IgD-negative memory B cell (primary cell): Measurements from ENCODE around the gene ZNF276. TPM values are rescaled to one million over a fixed set of nuclear protein-coding genes. Genes with fewer than 3 reads are reported as not detected.
"Not testable (repeated sequence)": the region's sequence is repeated elsewhere in the genome, so short reads cannot be mapped to it uniquely, and the experiment has no call there.

Experiments
- H3K27ac Mint-ChIP-seq, 3 donors: one replicate each; pipeline ENCODE4 v1.8.0; 2020 to 2022; ENCODE audit warnings: mild to moderate bottlenecking in 3 of 3, mixed read lengths in 3 of 3, moderate library complexity in 1 of 3
- H3K27me3 Mint-ChIP-seq: one replicate; pipeline ENCODE4 v1.8.0; 2021; ENCODE audit warnings: mixed read lengths
- H3K36me3 Mint-ChIP-seq: one replicate; pipeline ENCODE4 v1.8.0; 2020; ENCODE audit warnings: mild to moderate bottlenecking, mixed read lengths
- H3K4me1 Mint-ChIP-seq, 3 donors: one replicate each; pipeline ENCODE4 v1.8.0; 2020 to 2022; ENCODE audit warnings: mixed read lengths in 3 of 3, mild to moderate bottlenecking in 1 of 3
- H3K4me3 Mint-ChIP-seq, 4 donors: one replicate each; pipeline ENCODE4 v1.8.0; 2020 to 2022; ENCODE audit warnings: mild to moderate bottlenecking in 4 of 4, mixed read lengths in 4 of 4, moderate library complexity in 3 of 4
- H3K9me3 Mint-ChIP-seq, 3 donors: one replicate each; pipeline ENCODE4 v1.8.0; 2020 to 2021; ENCODE audit warnings: mixed read lengths in 3 of 3, mild to moderate bottlenecking in 1 of 3
- polyA plus RNA-seq: library from polyadenylated mRNA; unstranded; fragments of 300-500 nt; fragmentation: Illumina TruSeq; gene quantifications from one replicate; pipeline ENCODE4 v1.2.3, GENCODE V29; 2021

Gene ZNF276
- polyA plus RNA-seq, 1 donor from 2014 or later: 24.6 TPM

DNA sequence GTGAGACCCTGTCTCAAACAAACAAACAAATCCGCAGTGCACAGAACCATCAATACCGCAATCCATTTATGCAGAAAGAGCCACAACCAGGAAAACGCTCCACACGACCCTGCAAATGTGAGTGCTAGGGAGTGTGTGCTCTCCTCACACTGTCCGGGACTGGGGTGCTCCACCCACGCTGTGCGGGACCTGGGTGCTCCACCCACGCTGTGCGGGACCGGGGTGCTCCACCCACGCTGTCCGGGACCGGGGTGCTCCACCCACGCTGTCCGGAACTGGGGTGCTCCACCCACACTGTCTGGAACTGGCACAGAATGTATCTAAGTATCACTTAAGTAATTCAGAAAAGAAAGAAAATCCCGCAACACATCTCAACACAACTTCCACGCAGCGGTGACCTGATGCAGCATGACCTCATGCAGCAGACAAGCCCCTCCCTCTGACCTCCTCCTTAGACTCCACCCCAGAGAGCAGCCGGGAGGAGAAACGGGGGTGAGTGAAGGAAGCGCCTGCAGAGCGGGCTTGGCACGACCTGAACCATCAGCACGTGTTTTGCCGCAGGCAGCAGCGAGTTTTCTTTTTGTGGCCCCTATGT, 38.5 kb downstream of the ZNF276 start:
- Mint-ChIP-seq H3K4me3 (peak overlapping the region in 3 of 4 donors; percentile 42 to 72 (median 63)), H3K27ac (peak overlapping the region; percentile 63 to 96 (median 93)), H3K4me1 (peaks cover 18 to 36% (median 34%) of the 10 kb centered on the region in 3 donors), H3K27me3 (no peaks in the 10 kb centered on the region), H3K9me3 (no peaks in the 10 kb centered on the region), H3K36me3 (peaks cover 2% of the 10 kb centered on the region)

DNA sequence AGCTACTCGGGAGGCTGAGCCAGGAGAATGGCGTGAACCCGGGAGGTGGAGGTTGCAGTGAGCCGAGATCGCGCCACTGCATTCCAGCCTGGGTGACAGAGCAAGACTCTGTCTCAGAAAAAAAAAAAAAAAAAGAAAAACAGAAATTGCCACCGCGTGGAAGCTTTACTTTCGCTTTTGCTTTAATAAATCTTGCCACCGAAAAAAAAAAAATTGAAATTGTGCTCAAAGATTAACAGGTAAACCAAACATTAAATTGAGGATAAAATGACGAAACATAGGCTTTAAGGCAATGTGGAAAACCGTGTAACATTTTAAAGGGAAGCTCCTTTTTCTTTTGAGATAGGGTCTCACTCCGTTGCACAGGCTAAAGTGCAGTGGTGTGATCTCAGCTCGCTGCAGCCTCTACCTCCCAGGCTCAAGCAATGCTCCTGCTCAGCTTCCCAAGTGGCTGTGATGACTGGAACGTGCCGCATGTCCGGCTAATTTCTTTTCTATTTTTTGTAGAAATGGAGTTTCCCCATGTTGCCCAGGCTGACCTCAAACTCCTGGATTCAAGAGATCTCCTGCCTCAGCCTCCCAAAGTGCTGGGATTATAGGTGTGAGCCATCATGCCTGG, 40.1 kb downstream of the ZNF276 start:
- peaks cover 2% of the 10 kb centered on the region for H3K36me3 Mint-ChIP-seq
- no peaks in the 10 kb centered on the region for H3K9me3 Mint-ChIP-seq
- H3K27me3 Mint-ChIP-seq: no peaks in the 10 kb centered on the region
- H3K4me3 Mint-ChIP-seq: peak overlapping the region; percentile 87 to 93 (median 91)
- H3K4me1 Mint-ChIP-seq: peaks cover 22 to 44% (median 37%) of the 10 kb centered on the region in 3 donors
- H3K27ac Mint-ChIP-seq: peak overlapping the region; percentile 93 to 96 (median 95)

DNA sequence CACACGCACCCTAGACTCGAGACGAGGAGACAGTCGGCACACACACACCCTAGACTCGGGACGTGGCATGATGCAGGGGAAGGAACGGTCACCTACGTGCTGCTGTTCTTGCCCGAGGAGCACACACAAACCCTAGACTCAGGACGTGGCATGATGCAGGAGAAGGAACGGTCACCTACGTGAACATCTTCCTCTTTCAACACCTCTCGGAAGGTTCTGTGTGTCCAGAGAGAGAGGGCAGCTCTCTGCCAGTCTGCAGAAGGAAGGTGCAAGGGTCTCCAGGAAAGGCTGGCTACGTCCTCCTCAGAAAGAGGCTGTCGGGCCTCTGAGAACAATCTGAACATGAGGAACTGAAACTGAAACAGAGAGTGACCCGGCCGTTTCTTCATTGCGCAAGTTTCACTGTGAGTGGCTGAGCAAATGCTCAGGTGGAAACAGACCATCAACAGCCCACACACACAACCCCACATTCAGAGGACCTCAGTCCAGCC, 43.4 kb downstream of the ZNF276 start:
- Mint-ChIP-seq H3K4me1 (peaks cover 22 to 39% (median 37%) of the 10 kb centered on the region in 3 donors), H3K4me3 (peak overlapping the region; percentile 95 to 97 (median 96))

DNA sequence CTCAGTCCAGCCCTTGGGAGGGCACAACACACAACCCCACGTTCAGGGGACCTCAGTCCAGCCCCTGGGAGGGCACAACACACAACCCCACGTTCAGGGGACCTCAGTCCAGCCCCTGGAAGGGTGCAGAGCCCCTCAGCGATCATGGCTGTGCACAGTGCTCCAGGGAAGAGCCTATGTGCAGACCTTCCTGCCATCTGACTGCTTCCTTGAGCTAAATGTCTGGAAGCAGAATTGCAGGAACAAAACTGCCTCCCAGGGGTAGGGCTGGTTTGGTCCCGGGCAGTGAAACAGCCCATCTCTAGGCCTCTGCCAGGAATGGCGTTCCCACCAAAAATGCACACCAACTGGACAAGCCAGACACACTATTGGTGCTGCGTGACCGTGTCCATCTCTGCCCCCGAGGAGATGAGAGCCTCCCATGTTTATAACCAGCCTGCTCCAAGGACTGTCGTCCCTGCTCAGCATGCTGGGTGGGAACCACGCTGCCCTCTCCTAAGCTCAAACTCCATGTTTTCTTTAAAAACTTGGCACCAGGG, 44.0 kb downstream of the ZNF276 start:
- Mint-ChIP-seq H3K27me3 (no peaks in the 10 kb centered on the region), H3K27ac (peak overlapping the region; percentile 97 to 98 (median 97)), H3K9me3 (no peaks in the 10 kb centered on the region), H3K36me3 (peaks cover 2% of the 10 kb centered on the region), H3K4me1 (peaks cover 22 to 36% (median 35%) of the 10 kb centered on the region in 3 donors), H3K4me3 (peak overlapping the region; percentile 95 to 97 (median 96))

More for the DNA sequence above, 43.4 kb downstream of the ZNF276 start:
- H3K27me3 Mint-ChIP-seq: no peaks in the 10 kb centered on the region
- peak overlapping the region; percentile 97 to 98 (median 97) for H3K27ac Mint-ChIP-seq
- peaks cover 2% of the 10 kb centered on the region for H3K36me3 Mint-ChIP-seq
- H3K9me3 Mint-ChIP-seq: no peaks in the 10 kb centered on the region

DNA sequence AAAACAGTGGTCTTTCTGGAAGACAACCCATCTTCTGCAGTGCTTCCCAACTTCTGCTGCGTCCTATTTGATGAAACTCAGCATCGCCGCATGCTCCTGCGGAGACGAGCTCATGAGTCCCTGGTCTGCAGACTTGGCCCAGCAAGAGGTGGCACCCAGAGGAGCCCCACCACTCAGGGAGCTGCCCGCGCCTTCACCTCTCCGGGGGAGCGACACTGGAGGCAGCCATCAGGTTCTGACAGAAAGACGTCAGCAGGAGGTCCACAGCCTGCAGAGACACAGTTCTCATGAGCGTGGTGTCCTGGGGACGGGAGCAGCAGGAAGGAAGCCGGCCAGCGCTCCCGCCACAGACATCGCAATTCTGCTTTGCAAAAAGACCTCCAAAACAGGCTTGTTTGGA, 49.0 kb downstream of the ZNF276 start:
- Mint-ChIP-seq H3K27ac (no peak overlapping the region), H3K9me3 (no peaks in the 10 kb centered on the region), H3K4me3 (no peak overlapping the region), H3K27me3 (no peaks in the 10 kb centered on the region), H3K36me3 (no peaks in the 10 kb centered on the region), H3K4me1 (peaks cover 0 to 4% (median 3%) of the 10 kb centered on the region in 3 donors)

DNA sequence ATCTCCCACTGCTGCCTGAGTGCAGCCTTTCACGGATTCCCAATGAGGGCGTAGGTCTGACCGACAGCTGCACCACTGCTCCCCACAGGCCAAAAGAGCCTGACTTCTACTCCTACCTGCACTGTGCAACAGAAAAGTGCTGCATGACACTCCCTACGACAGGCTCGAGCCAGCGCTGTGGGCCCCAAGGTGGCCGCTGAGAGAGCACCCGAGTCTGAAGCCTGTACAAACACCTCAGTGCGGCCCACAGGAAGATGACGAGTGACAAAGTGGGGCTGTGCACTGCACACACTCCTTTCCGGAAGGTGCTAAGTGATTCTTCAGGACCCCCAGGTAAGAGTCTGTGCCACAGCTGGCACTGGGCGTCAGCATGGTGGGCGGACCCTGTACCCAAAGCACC, 53.9 kb downstream of the ZNF276 start:
- no peaks in the 10 kb centered on the region for H3K27me3 Mint-ChIP-seq
- no peaks in the 10 kb centered on the region for H3K9me3 Mint-ChIP-seq
- no peaks in the 10 kb centered on the region for H3K4me1 Mint-ChIP-seq
- H3K4me3 Mint-ChIP-seq: no peak overlapping the region
- H3K36me3 Mint-ChIP-seq: peaks cover 2% of the 10 kb centered on the region
- no peak overlapping the region for H3K27ac Mint-ChIP-seq

DNA sequence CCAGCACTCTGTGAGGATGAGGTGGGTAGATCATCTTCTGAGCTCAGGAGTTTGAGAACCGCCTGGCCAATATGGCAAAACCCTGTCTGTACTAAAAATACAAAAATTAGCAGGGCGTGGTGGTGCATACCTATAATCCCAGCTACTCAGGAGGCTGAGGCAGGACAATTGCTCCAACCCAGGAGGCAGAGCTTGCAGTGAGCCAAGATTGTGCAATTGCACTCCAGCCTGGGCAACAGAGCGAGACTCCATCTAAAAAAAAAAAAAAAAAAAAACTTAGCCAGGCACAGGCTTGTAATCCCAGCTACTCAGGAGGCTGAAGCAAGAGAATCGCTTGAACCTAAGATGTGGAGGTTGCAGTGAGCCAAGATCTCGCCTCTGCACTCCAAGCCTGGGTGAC, 56.9 kb downstream of the ZNF276 start:
- not testable (repeated sequence) for H3K4me3 Mint-ChIP-seq, H3K36me3 Mint-ChIP-seq, H3K27ac Mint-ChIP-seq, H3K9me3 Mint-ChIP-seq, H3K27me3 Mint-ChIP-seq, H3K4me1 Mint-ChIP-seq

GRCh38 chr16:89779231-89779908, 58.0 kb downstream of the ZNF276 start:
- no peaks in the 10 kb centered on the region for H3K4me1 Mint-ChIP-seq
- H3K27me3 Mint-ChIP-seq: no peaks in the 10 kb centered on the region
- no peaks in the 10 kb centered on the region for H3K9me3 Mint-ChIP-seq
- H3K27ac Mint-ChIP-seq: no peak overlapping the region
- H3K4me3 Mint-ChIP-seq: no peak overlapping the region
- peaks cover 2% of the 10 kb centered on the region for H3K36me3 Mint-ChIP-seq

GRCh38 chr16:89779909-89780305, 58.6 kb downstream of the ZNF276 start:
- Mint-ChIP-seq H3K9me3 (no peaks in the 10 kb centered on the region), H3K27ac (no peak overlapping the region), H3K4me1 (no peaks in the 10 kb centered on the region), H3K27me3 (no peaks in the 10 kb centered on the region), H3K4me3 (no peak overlapping the region), H3K36me3 (peaks cover 2% of the 10 kb centered on the region)

GRCh38 chr16:89782489-89782888, 61.2 kb downstream of the ZNF276 start:
- Mint-ChIP-seq H3K4me3 (no peak overlapping the region), H3K4me1 (no peaks in the 10 kb centered on the region), H3K9me3 (no peaks in the 10 kb centered on the region), H3K27me3 (no peaks in the 10 kb centered on the region), H3K27ac (peak overlapping the region in 1 of 3 donors; percentile 49), H3K36me3 (no peaks in the 10 kb centered on the region)

GRCh38 chr16:89783952-89784351, 62.6 kb downstream of the ZNF276 start:
- not testable (repeated sequence) for H3K27me3 Mint-ChIP-seq, H3K36me3 Mint-ChIP-seq, H3K4me1 Mint-ChIP-seq, H3K9me3 Mint-ChIP-seq, H3K27ac Mint-ChIP-seq, H3K4me3 Mint-ChIP-seq

DNA sequence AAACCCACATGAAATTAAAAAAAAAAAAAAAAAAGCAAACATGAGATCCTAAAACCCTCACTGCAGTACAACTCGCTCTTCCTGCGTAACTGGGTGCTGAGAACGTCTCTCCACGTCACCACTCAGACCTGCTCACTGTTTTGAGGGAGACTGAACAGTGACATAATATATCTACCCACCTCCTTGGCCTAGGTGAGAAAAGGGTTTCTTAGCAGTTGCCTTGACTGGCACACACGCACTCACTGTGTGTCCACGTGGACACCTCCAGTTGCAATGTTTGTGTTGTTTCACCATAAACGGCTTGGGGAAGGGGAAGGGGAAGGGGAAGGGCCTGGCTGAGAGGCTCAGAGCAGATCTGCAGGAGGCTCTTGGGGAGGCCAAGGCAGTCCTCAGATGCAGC, 63.1 kb downstream of the ZNF276 start:
- Mint-ChIP-seq H3K4me3 (no peak overlapping the region), H3K9me3 (no peaks in the 10 kb centered on the region), H3K27me3 (no peaks in the 10 kb centered on the region), H3K36me3 (no peaks in the 10 kb centered on the region), H3K27ac (no peak overlapping the region), H3K4me1 (no peaks in the 10 kb centered on the region)

GRCh38 chr16:89785523-89786155, 64.3 kb downstream of the ZNF276 start:
- Mint-ChIP-seq H3K27me3 (no peaks in the 10 kb centered on the region), H3K27ac (no peak overlapping the region), H3K4me1 (no peaks in the 10 kb centered on the region), H3K9me3 (no peaks in the 10 kb centered on the region), H3K36me3 (peaks cover 2% of the 10 kb centered on the region), H3K4me3 (no peak overlapping the region)

GRCh38 chr16:89786474-89787364, 65.4 kb downstream of the ZNF276 start:
- no peak overlapping the region for H3K27ac Mint-ChIP-seq
- H3K27me3 Mint-ChIP-seq: no peaks in the 10 kb centered on the region
- no peak overlapping the region for H3K4me3 Mint-ChIP-seq

More at GRCh38 chr16:89786474-89787364, 65.4 kb downstream of the ZNF276 start:
- H3K4me1 Mint-ChIP-seq: no peaks in the 10 kb centered on the region
- H3K9me3 Mint-ChIP-seq: no peaks in the 10 kb centered on the region
- peaks cover 2% of the 10 kb centered on the region for H3K36me3 Mint-ChIP-seq
